Progenitor cell of endocrine pancreas (in vitro differentiated cells): ENCODE measurements around the gene FAM32A. TPM values are rescaled to one million over a fixed set of nuclear protein-coding genes. Genes with fewer than 3 reads are reported as not detected.

Experiments
- DNase-seq: peaks from one replicate; pipeline ENCODE4 v3.0.0; 2021; ENCODE audit warnings: low spot score; ENCODE audit not compliant: unreplicated experiment
- H3K27ac Mint-ChIP-seq: 2 replicates; pipeline ENCODE4 v1.8.0; 2021; ENCODE audit warnings: mild to moderate bottlenecking, moderate library complexity, mixed read lengths
- H3K27me3 Mint-ChIP-seq: 2 replicates; pipeline ENCODE4 v1.8.0; 2021; ENCODE audit warnings: mixed read lengths
- H3K36me3 Mint-ChIP-seq: 2 replicates; pipeline ENCODE4 v1.8.0; 2022; ENCODE audit warnings: mixed read lengths; ENCODE audit not compliant: insufficient read depth
- H3K4me1 Mint-ChIP-seq: 2 replicates; pipeline ENCODE4 v1.8.0; 2021; ENCODE audit warnings: low read depth, mixed read lengths
- H3K4me3 Mint-ChIP-seq: 2 replicates; pipeline ENCODE4 v1.8.0; 2021; ENCODE audit warnings: low read depth, mild to moderate bottlenecking, moderate library complexity, mixed read lengths
- H3K9me3 Mint-ChIP-seq: 2 replicates; pipeline ENCODE4 v1.8.0; 2021; ENCODE audit warnings: low read depth, mixed read lengths
- CTCF ChIP-seq: fragments of 200-600 bp; sonication (generic); IDR thresholded peaks from one replicate; pipeline ENCODE4 v1.5.0; 2021; ENCODE audit warnings: antibody characterized with exemption, mild to moderate bottlenecking; ENCODE audit not compliant: unreplicated experiment
- total RNA-seq: library from RNA; stranded (reverse); gene quantifications from 2 replicates; pipeline ENCODE4 v1.2.1, GENCODE V29; 2021

Gene FAM32A
- total RNA-seq, 1 donor from 2014 or later = 91.6 TPM

DNA sequence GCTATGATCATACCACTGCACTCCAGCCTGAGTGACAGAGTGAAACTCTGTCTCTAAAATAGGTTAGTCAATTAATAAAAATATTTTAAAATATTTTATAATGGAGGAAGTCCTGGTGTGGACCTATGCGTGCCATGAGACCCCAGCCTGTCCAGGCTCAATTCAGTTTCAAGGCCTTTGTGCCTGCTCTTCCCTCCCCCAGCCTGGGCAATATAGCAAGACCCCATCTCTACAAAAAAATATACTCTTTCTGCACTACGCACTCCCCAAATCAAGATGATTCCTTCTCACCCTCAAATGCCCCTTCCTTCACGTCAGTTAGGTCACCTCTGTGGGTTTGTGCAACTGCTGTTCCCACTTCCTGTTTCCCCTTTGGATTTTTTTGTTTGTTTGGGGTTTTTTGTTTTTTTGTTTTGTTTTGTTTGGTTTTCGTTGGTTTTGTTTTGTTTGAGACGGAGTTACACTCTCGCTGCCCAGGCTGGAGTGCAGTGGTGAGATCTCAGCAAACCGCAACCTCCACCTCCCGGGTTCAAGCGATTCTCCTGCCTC is 43.1 kb upstream of the FAM32A start:
- Mint-ChIP-seq H3K9me3 (no peaks in the 10 kb centered on the region), H3K27me3 (no peaks in the 10 kb centered on the region), H3K36me3 (no peaks in the 10 kb centered on the region), H3K4me3 (no peak overlapping the region), H3K27ac (no peak overlapping the region), H3K4me1 (peaks cover 6% of the 10 kb centered on the region)
- no peak for DNase-seq
- no peak for TF ChIP-seq CTCF

DNA sequence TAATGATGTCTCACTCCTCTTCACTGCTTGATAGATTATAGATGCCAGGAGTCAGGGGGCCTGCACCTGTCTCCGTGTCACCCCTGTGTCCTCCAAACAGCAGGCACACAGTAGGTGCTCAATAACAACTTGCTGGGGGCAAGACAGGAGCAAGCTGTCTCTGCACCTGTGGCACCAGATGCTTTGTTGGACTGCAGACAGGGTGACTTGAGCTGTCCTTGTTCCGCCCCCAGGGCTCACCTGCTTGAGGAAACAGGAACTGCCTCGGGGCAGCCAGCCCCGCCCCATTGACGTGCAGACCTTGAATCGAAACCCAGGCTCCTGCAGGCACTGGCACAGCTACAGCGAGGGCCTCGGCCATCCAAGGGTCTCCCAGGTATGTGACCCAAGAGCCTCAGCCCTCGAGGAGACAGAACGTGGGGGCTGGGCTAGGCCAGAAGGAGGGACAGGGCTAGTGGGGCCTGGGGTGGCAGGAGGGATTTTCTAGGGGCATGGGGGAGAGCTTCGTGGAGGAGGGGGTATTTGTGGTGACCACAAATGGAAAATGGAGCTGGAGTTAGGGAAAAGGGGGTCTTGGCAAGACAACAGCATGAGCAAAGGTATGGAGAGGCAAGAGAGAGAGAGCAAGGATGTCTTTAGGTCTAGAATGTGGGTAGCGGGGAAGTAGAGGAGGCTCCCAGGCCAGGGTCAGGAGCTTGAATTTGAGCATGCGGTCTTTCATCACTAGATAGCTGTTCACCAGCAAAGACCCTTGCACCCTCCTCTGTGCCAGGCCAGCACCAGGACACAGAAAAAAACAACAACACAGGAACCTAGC is 41.6 kb upstream of the FAM32A start, which contains the start of gene HSH2D:
HSH2D (plus strand) TSS at position 287 of the 817 bp plus-strand sequence. CDS start 5,066 bp downstream, outside the sequence.
- TF ChIP-seq CTCF = no peak
- DNase-seq = no peak
- H3K4me1 Mint-ChIP-seq = peaks cover 6% of the 10 kb centered on the region
- peak within 1 kb of the TSS; percentile 31 for H3K4me3 Mint-ChIP-seq
- no peaks in the 10 kb centered on the region for H3K9me3 Mint-ChIP-seq
- H3K27me3 Mint-ChIP-seq = no peaks in the 10 kb centered on the region
- H3K36me3 Mint-ChIP-seq = no peaks in the 10 kb centered on the region
- H3K27ac Mint-ChIP-seq = peak within 1 kb of the TSS; percentile 71

GRCh38 chr19:16144216-16144581 is 41.0 kb upstream of the FAM32A start:
- Mint-ChIP-seq H3K4me1 (peaks cover 6% of the 10 kb centered on the region), H3K27me3 (no peaks in the 10 kb centered on the region), H3K9me3 (no peaks in the 10 kb centered on the region), H3K4me3 (no peak overlapping the region), H3K27ac (no peak overlapping the region), H3K36me3 (no peaks in the 10 kb centered on the region)
- no peak for DNase-seq
- no peak for TF ChIP-seq CTCF

DNA sequence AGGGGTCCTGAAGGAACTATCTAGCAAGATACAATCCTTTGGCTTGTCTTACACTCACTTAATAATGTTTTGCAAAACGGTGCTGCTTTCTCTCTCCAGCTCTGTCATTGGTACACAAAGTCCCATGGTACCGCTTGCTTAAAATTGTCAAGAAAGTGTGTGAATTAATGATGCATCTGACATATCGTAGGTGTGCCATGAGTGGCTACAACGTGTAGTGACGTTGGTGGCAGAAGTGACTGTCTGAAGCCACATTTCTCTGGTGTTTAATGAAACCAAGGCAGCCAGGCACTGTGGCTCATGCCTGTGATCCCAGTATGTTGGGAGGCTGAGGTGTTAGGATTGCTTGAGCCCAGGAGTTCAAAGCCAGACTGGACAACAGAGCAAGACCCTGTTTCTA is 39.1 kb upstream of the FAM32A start:
- Mint-ChIP-seq H3K9me3 (no peaks in the 10 kb centered on the region), H3K36me3 (no peaks in the 10 kb centered on the region), H3K27ac (no peak overlapping the region), H3K27me3 (no peaks in the 10 kb centered on the region), H3K4me1 (peaks cover 6% of the 10 kb centered on the region), H3K4me3 (no peak overlapping the region)
- DNase-seq = no peak
- no peak for TF ChIP-seq CTCF

DNA sequence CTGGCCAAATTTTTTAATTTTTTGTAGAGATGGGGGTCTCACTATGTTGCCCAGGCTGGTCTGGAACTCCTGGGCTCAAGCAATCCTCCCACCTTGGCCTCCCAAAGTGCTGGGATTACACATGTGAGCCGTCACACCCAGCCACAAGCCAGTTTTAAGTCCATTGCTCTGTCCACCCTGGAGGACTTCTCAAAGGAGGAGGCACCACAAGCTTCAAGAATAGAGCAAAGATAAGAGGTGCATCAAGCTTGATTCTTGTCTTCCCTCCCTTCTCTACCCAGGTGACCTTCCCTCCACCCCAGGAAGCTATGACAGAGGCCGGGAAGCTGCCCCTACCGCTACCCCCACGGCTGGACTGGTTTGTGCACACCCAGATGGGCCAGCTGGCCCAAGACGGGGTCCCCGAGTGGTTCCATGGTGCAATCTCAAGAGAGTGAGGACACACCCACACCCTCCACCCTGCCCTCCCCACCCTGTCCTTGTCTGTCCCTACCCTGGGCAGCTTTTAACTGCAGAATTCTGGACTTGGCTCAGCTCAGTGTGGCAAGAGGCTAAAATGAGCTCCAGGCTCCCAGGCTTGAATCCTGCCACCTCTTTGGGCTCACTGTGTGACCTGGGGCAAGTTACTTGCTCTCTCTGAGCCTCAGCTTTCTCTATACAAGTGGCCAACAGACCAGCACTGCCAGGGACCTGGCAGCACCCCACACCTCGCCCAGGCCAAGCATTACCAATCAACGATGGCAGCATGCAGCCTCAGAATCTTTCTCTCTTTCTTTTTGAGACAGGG is 36.6 kb upstream of the FAM32A start:
- no peak for DNase-seq
- H3K4me1 Mint-ChIP-seq = peaks cover 4% of the 10 kb centered on the region
- no peak overlapping the region for H3K4me3 Mint-ChIP-seq
- no peaks in the 10 kb centered on the region for H3K9me3 Mint-ChIP-seq
- TF ChIP-seq CTCF = no peak
- no peaks in the 10 kb centered on the region for H3K27me3 Mint-ChIP-seq
- no peaks in the 10 kb centered on the region for H3K36me3 Mint-ChIP-seq
- H3K27ac Mint-ChIP-seq = no peak overlapping the region
